RKO (cell line): ENCODE measurements around the gene ITGB3.

Experiments used
- DNase-seq: peaks from one replicate; pipeline ENCODE4 v3.0.0-alpha.2; 2016; ENCODE audit warnings: low spot score

ITGB3 gene

GRCh38 chr17:47338026-47338425 is 84.4 kb downstream of the ITGB3 start:
- DNase-seq: no peak

- no peak for DNase-seq
These were observed 99.2 kb downstream of the ITGB3 start for GRCh38 chr17:47352848-47353247.

DNA sequence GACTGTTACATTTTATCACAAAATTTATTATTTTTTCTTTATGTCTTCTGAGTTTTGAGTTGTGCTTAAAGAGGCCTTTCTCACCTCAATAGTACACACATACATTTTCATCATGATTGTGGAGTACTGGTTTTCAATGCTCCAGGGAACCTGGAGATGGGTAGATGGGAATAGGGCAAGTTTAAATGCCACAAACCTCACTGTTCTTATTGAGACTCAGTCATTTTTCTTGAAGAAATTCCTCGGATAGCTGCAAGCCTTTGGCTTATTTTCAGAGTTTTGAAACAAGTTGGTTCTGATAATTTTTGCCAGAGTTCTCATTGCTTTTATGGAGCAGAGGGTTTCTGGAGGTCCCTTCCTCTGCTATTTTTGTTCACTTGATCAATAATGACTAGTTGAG is 105.0 kb downstream of the ITGB3 start:
- no peak for DNase-seq
